T follicular helper cell (primary cell): Measurements from ENCODE around the gene UNCX.

Experiments used
- DNase-seq: peaks from one replicate; pipeline ENCODE4 v3.0.0-alpha.2; 2020; ENCODE audit warnings: low read depth

Gene UNCX

DNA sequence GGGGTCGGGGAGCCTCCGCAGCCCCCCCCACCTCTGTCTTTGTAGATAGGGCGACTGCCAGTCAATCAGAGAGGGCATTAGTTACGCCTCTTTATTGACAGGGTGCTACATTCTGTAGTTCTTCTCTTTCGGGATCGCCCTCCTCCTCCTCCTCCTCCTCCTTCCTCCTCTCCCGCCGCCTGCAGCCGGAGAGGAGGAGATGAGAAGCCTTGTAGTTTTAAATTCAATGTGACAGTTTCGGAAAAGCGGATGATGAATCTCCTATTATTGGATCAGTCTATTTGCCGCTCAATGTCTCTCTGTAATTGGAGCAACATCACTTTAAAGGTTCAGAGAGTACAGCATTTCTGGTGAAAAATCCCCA is 587 bp upstream of the UNCX start:
- DNase-seq: no peak

DNA sequence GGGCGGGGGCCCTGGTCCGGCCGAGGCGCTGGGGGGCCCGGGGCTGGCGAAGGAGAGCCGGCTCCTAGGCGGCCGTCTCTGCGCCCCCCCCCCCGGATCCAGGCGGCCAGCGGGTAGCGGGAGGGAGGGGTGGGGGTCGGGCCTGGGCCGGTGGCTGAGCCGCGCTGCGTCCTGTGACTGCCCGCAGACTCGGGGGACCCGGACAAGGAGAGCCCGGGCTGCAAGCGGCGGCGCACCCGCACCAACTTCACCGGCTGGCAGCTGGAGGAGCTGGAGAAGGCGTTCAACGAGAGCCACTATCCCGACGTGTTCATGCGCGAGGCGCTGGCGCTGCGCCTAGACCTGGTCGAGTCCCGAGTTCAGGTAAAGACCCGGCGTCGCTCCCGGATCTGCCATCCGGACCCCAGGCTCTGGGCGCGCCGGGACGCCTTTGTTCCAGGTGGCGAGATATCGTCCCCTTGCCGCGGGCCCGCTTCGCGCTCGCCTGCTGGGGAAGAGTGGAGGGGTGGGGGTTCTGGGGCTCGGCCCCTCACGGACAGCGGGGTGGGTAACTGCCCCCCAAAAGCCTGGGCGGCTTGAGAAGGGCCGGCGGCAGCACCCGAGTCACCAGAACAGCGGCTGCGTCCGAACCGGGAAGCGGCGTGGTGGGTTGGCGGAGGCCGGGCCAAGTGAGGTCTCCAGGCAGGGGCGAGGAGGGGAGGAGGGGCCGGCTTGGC is 819 bp downstream of the UNCX start:
- DNase-seq: no peak

DNA sequence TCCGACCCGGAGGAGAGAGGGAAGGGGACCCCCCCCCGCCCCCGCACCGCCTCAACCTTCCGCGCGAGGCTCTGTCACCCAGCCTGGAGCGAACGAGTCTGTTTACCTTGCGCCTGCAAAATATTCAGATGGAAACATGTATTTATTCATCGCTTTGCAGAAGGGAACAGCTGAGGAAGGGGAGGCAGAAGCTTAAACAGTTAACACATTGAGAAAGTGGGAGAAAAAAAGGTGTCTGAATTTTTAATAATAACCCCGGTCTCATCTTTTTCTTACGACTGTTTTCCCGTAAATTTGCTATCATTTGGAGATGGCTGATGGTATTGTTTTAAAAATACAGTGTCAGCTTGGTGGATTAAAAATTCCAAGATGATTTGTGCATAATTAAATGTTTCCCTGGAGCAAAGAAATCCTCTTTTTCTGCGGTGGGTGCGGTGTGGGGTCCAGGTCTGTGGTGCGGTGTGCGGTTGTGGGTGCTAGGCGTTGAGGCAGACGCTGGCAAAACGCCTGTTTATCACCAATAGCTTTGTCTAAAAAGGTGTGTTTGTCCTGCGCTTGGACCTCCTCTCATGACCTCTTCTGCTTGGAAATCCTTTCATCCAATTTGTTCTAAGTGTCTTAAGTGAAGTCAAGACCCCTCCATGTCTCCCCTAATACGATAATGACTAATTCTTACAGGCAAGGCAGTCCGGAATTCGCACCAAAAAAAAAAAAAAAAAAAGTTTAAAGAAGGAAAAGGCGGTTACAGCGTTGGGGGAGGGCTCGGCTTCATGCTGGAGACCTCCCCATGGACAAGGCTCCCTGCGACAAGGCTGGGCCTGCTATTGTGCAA is 1.6 kb downstream of the UNCX start:
- no peak for DNase-seq

- no peak for DNase-seq
Measured at GRCh38 chr7:1234881-1235500, 2.3 kb downstream of the UNCX start.

DNA sequence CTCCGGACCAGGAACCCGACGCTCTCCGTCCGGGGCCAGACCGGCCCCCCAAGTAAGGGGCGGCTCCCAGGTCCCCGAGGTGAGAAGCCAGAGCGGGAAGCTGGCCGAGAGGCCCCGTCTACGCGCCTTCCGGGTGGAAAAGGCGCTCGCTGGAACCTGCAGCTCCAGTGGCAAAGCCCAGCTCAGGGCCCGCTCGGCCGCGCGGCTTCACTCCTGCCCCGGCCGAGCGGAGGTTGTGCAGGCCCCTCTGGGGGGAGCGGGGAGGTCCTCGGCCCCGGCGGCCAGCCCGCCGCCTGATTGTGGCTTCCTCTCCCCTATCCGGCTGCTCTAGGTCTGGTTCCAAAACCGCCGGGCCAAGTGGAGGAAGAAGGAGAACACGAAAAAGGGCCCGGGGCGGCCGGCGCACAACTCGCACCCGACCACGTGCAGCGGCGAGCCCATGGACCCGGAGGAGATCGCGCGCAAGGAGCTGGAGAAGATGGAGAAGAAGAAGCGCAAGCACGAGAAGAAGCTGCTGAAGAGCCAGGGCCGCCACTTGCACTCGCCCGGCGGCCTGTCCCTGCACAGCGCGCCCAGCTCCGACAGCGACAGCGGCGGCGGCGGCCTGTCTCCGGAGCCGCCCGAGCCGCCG is 2.9 kb downstream of the UNCX start:
- no peak for DNase-seq

- DNase-seq: no peak
Measured at GRCh38 chr7:1236132-1236661, 3.5 kb downstream of the UNCX start.

DNA sequence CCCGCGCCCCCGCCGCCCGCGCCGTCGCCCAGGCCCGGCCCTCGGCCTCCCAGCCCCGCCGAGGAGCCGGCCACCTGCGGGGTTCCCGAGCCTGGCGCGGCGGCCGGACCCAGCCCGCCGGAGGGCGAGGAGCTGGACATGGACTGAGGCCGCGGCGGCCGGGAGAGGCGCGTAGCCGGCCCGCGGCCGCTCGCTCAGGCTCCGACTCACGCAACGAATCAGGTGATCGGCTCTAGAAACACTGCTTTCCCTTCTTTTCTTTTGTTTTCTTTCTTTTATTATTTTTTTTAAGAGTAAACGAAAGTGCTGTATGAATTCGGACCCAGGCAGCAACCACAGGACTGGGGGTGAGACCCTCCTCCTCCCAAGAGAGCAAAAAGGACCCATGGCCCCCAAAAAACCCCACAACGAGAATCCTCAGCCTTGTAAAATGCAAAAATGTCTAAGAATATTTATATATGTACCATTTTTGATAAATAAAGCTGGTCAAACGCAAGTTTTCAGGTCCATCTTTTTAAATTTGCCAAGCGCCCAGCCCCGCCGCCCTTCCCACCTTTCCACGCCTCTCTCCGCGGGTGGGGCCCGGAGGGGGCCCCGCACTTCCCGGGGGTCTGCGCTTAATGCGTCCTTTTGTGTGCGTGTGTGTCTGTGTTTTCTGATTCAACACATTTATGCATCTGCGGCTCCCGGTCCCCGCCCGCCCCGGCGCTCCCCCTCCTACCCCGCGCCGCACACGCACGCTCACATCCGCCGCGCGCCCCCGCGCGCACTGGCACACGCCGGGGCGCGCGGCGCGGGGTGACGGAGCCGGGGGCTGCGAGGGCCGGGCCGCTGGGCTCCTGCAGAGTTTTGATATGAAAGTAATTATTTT is 4.4 kb downstream of the UNCX start:
- no peak for DNase-seq

GRCh38 chr7:1237704-1238255 is 5.1 kb downstream of the UNCX start:
- no peak for DNase-seq

DNA sequence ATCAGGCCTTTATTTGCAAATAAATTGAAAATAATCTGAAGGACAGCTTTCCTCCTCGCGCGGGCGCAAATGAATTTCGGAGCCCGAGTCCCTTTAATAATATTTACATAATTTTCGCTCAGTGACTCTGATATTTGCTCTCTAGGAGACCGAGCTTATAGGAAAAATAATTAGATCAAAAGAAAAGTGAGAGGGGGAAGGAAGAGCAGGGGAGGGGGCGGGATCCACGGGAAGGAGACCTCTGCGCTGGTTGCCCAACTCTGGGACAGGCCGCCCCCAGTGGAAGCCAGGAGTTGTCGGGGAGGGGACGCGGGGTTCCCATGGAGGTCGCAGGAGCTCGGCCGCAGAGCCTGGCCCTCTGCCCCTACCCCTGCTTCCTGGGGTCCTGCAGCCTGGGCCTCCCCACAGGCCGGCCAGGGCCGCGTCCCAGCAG is 5.8 kb downstream of the UNCX start:
- no peak for DNase-seq

- no peak for DNase-seq
Measured at GRCh38 chr7:1238931-1239802, 6.5 kb downstream of the UNCX start.

GRCh38 chr7:1239803-1240516 is 7.3 kb downstream of the UNCX start:
- DNase-seq: no peak

DNA sequence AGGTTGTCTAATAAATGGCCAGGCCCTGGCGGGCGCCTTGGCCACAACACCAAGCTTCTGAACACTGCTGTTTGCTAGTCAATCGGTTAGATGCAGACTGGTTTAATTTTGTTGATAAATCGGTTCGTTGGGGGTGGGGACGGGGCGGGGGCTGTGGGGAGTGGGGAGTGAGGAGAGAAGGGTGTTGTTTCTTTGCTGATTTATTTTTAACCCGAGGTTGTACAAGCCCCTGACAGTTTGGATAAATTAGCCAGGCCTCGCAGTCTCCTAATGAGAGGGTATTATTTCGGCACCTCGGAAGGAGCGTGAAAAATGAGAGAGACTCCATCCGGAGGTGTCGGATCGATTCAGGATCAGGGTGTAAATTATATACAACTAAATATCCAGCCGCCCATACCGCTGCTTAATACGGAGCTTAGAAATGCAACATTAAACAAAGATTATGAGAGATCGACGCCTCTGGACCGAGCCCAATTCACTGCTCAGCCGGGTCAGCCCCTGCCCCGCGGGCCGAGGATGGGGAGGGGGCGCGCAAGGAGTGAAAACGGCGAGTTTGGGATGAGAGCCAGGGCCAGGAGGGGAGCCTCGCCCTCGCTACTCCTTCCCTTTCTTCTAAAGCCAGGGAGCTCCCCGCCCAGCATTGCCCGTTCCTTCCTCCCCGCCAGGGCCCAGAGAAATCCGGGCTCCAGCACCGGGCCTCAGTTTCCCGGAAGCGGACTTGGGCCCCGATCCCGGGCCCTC is 8.0 kb downstream of the UNCX start:
- DNase-seq: no peak

DNA sequence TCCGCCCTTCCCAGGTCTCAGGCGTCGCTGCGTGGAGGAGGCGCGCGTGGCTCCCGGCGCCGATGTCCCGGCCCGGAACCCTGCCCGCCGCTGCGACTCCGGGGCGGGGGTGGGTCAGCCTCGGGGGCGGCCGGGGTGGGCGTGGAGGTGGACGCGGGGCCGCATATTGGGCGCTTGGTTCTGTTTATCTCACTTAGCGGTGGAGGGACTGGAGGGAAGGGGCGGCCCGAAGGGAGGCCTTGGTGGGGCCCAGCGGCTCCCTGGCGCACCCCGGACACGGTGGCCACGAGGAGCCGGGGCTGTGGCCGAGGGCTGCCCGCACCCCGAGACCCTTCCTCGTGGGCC is 8.6 kb downstream of the UNCX start:
- DNase-seq: no peak

DNA sequence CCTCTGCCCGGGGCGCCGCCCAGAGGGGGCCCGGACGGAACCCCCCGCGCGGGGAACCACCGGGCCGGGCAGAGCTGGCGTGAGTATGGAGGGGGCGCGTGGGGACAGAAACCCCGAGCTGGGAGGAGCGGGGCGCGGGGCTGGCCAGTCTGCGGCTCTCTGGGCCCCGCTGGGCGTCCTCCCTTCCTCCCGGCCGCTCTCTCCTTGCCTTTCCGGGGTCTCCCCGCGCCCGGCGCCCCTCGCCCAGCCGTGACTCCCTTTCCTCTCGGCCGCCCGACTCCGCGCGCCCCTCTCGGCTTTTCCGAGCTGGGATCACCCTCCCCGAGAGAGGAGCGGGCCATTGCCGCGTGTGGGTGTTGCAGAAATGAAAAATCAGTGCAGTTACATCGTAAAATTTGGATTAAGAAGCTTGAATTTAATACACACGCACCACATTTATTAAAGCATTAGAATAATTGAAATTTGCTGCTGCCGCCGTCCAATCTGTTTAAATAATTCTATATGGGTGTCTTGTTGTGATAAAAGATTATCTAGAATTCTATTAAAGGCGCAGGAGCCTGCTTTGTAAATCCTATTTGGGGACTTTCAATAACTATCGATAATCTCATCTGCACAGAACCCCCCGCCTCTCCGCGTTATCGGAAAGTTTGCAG is 9.1 kb downstream of the UNCX start:
- DNase-seq: no peak

- DNase-seq: no peak
Measured at GRCh38 chr7:1242256-1242605, 9.6 kb downstream of the UNCX start.

DNA sequence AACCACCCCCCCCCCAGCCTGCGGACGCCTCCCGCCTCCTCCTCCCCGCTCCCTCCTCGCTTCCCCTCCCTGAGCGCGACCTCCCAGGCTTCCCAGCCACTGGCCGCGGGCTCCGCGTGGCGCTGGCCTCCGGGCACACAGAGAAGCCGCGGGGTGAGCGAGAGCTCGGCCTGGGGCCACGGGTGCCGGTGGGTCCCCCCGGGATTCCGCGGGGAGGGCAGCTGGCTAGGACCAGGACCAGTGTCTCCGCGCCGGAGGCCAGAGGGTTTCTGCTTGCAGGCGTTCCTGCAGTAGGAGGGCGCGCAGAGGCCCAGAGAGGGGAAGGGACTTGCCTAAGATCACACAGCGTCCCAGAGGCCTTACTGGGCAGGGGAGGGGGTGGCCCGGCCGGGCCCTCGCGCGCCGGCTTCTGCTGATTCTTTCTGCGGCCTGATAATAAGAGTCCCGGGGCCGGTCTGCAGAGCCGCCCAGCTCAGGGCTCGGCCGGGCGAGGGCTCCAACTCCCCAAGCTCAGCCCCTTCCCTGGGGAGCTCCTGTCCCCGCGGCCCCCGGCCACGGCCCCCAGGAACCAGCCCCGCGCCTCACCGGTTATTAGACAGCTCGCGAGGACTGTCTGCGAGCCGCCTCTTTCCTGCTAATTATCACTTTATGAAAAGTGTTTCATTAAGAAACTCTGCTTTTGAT is 10.1 kb downstream of the UNCX start:
- no peak for DNase-seq

- DNase-seq: no peak
Measured at GRCh38 chr7:1243290-1243963, 10.8 kb downstream of the UNCX start.
